Gastrocnemius medialis (tissue), 4 donors: ENCODE data around the gene UBE2D4. TPM values are rescaled to one million over a fixed set of nuclear protein-coding genes. Genes with fewer than 3 reads are reported as not detected.
A peak's percentile ranks its signal among the peaks of the same experiment; 100 is the strongest.

Experiments used
- ATAC-seq, 2 donors: fragments of 150-250 bp; one replicate each; pipeline ENCODE4 v1.9.1; 2016
- DNase-seq, 2 donors: peaks; one replicate each; pipeline ENCODE4 v3.0.0-alpha.2; 2019
- H3K27ac ChIP-seq, 4 donors: fragments of 200-600 bp; sonication (generic); 1 replicate in 1 of 4; 2 replicates in 3 of 4; pipeline ENCODE4 v1.5.1; 2016 to 2018; ENCODE audit warnings: mild to moderate bottlenecking in 2 of 4, moderate library complexity in 1 of 4
- H3K27me3 ChIP-seq, 3 donors: fragments of 200-600 bp; sonication (generic) in 2 of 3; 1 replicate in 1 of 3; 2 replicates in 2 of 3; pipeline versions ENCODE4 v1.5.1 to v1.6.0; 2016 to 2019; ENCODE audit warnings: mild to moderate bottlenecking in 1 of 3, moderate library complexity in 1 of 3
- H3K36me3 ChIP-seq, 2 donors: fragments of 200-600 bp; sonication (generic) in 1 of 2; one replicate each; pipeline ENCODE4 v1.5.1; 2017 to 2018
- H3K4me1 ChIP-seq, 2 donors: fragments of 200-600 bp; sonication (generic) in 1 of 2; one replicate each; pipeline ENCODE4 v1.5.1; 2016 to 2017; ENCODE audit warnings: mild to moderate bottlenecking in 2 of 2
- H3K4me3 ChIP-seq, 4 donors: fragments of 200-600 bp; sonication (generic) in 3 of 4; 1 replicate in 1 of 4; 2 replicates in 3 of 4; pipeline ENCODE4 v1.5.1; 2016 to 2019; ENCODE audit warnings: mild to moderate bottlenecking in 2 of 4
- H3K9me3 ChIP-seq, 3 donors: fragments of 200-600 bp; sonication (generic) in 2 of 3; 1 replicate in 1 of 3; 2 replicates in 2 of 3; pipeline ENCODE4 v1.5.1; 2016 to 2019
- POLR2A ChIP-seq, 2 donors: fragments of 450-650 bp; IDR thresholded peaks; one replicate each; pipeline ENCODE4 v1.6.1; 2017; ENCODE audit warnings: antibody characterized with exemption in 2 of 2, mild to moderate bottlenecking in 2 of 2, moderate library complexity in 2 of 2
- in situ Hi-C, 4 donors: fragments of 200-750 bp; cut with MboI; loops; one replicate each; pipeline versions ENCODE4 v1.15.0 to v1.8.0; 2017; ENCODE audit warnings: low sequenced_read_pairs in 4 of 4
- intact Hi-C: fragments of 100-400 bp; cut with DNase I; formaldehyde crosslinking; loops from one replicate; pipeline ENCODE4 v1.15.1; 2023; ENCODE audit warnings: low total_unique reads
- total RNA-seq, 4 donors: library from RNA; depleted of rRNA; stranded (reverse); fragments of >200 nt; gene quantifications; one replicate each; pipeline versions ENCODE4 v1.1.0 to v1.2.3, GENCODE V29; 2016
- TF ChIP-seq, protein P1 (sequence below), 5 experiments: fragments of 450-650 bp in 3 of 5; fragments of 200-600 bp in 2 of 5; sonication (generic) in 2 of 5; IDR thresholded peaks in 4 of 5; conservative IDR thresholded peaks in 1 of 5; 1 replicate in 4 of 5; 2 replicates in 1 of 5; pipeline ENCODE4 v1.5.1; 2016 to 2019; ENCODE audit warnings: antibody characterized with exemption in 5 of 5, mild to moderate bottlenecking in 3 of 5, moderate library complexity in 3 of 5

The UBE2D4 gene
- total RNA-seq, 4 donors from 2014 or later = 71.0 to 116 (median 105) TPM

DNA sequence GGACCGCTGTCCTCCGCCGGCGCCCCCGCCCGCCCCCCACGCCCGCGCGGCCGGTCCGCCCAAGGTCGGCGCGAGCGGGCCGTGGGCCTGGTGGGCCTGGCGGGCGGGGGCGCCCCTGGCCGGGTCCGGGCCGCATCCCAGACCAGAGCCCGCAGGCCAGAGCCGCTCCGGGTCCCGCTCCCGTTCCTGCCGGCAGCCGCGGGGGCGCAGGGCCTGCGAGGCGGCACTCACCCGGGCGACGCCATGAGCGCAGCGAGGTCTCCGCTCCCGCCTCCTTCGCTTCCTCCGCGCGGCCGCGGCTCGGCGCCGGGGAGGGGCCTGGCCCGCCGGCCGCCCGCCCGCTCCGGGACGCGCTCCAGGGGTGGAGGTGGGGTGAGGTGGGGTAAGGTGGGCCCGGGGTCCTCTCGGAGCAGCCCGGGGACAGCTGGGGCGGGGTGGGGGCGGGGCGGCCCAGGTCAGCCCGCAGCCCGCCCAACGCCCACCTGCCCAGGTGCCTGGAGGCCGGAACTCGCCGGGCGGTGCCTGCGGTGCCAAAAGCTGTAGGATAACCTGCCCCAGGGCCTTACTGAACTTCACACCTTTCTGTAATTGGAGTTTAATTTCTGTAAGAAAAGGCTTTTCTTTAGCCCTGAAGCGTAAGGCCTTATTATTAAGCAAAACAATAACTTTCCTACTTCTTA is 19.8 kb upstream of the UBE2D4 start, which contains the start of gene URGCP:
TSS of gene URGCP (minus strand) at position 266 of the 680 bp plus-strand sequence. CDS start at position 245, 21 bp downstream.
- Histone ChIP-seq H3K4me1 (peaks cover 36 to 40% of the 10 kb centered on the region in 2 donors), H3K36me3 (no peaks in the 10 kb centered on the region), H3K27me3 (no peaks in the 10 kb centered on the region), H3K4me3 (peak within 1 kb of the TSS; percentile 65 to 78 (median 70)), H3K27ac (peak within 1 kb of the TSS; percentile 72 to 89 (median 77)), H3K9me3 (no peaks in the 10 kb centered on the region)
- no peak for TF ChIP-seq POLR2A (IDR thresholded peaks at IDR 0.05)
- TF ChIP-seq, protein P1, sequence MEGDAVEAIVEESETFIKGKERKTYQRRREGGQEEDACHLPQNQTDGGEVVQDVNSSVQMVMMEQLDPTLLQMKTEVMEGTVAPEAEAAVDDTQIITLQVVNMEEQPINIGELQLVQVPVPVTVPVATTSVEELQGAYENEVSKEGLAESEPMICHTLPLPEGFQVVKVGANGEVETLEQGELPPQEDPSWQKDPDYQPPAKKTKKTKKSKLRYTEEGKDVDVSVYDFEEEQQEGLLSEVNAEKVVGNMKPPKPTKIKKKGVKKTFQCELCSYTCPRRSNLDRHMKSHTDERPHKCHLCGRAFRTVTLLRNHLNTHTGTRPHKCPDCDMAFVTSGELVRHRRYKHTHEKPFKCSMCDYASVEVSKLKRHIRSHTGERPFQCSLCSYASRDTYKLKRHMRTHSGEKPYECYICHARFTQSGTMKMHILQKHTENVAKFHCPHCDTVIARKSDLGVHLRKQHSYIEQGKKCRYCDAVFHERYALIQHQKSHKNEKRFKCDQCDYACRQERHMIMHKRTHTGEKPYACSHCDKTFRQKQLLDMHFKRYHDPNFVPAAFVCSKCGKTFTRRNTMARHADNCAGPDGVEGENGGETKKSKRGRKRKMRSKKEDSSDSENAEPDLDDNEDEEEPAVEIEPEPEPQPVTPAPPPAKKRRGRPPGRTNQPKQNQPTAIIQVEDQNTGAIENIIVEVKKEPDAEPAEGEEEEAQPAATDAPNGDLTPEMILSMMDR (IDR thresholded peaks at IDR 0.05 in 4 of 5, conservative IDR thresholded peaks at IDR 0.05 in 1 of 5) = no peak
- in situ Hi-C loops (no loop called here), intact Hi-C loops (loop anchor here (2.0 kb wide), 1 partner anchor 20 kb away; the partner anchor contains the start of gene UBE2D4)
- DNase-seq = peak in 1 of 2 donors; percentile 24
- ATAC-seq = peak; percentile 77 to 79

DNA sequence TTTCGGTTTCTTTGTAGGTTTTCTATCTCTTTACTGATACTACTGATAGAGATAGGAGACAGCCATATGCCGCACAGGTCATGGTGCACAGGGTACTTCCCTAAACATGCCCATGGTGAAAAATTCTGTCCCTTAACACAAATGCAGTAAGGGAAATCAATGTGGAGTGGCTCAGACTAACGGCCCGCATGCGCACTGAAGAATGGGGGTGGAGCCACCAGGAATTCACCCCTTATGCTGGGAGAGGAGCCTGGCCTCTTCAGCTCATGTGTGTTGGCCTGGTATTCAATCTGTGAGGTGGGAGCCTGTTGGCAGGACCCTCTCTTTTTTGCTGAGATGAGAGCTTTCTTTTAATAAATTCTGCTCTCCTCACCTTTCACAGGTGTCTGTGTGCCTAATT is 11.4 kb upstream of the UBE2D4 start:
- ATAC-seq (no peak), DNase-seq (no peak)
- H3K9me3 ChIP-seq = no peaks in the 10 kb centered on the region
- intact Hi-C loops (no loop called here), in situ Hi-C loops (no loop called here)
- TF ChIP-seq POLR2A (IDR thresholded peaks at IDR 0.05) = no peak
- TF ChIP-seq, protein P1 (IDR thresholded peaks at IDR 0.05 in 4 of 5, conservative IDR thresholded peaks at IDR 0.05 in 1 of 5) = no peak
- no peaks in the 10 kb centered on the region for H3K27me3 ChIP-seq
- no peaks in the 10 kb centered on the region for H3K4me1 ChIP-seq
- no peak overlapping the region for H3K4me3 ChIP-seq
- no peak overlapping the region for H3K27ac ChIP-seq
- H3K36me3 ChIP-seq = no peaks in the 10 kb centered on the region

DNA sequence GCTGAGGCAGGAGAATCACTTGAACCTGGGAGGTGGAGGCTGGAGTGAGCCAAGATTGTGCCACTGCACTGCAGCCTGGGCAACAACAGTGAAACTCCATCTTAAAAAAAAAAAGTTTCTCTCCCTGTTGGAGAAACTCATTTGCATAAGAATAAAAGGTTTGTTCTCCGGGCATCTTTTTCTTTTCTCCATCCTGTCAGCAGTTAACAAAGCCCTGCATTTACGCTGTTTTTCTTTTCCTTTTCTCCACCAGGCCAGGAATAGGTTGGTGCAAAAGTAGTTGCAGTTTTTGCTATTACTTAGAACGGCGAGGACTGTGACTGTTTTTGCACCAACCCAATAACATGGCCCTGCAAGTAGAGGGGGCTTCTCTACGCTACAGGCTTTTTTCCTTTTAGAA is 10.3 kb upstream of the UBE2D4 start:
- ATAC-seq = no peak

DNA sequence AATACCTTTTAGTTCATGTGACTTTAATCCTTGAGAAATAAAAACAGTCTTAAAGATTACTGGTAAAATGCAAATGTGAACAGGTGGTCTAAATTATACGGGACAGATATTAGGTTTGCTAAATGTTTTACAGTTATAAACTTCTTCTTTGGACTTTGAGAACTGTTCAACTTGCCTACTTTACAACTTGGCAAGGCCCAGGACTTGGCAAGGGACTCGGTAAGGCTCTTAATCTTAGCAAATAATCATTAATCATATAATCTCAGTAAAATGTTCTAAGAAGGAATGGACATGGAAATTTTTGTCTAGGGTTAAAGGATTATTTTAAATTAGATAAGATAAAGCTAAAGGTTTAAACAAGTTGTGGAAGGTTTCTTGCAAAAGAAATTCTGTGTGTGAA is 4.8 kb upstream of the UBE2D4 start:
- Histone ChIP-seq H3K36me3 (no peaks in the 10 kb centered on the region), H3K4me3 (no peak overlapping the region), H3K4me1 (peaks cover 7 to 10% of the 10 kb centered on the region in 2 donors), H3K9me3 (no peaks in the 10 kb centered on the region), H3K27me3 (no peaks in the 10 kb centered on the region), H3K27ac (no peak overlapping the region)
- in situ Hi-C loops = no loop called here
- no peak for ATAC-seq
- TF ChIP-seq, protein P1 (IDR thresholded peaks at IDR 0.05 in 4 of 5, conservative IDR thresholded peaks at IDR 0.05 in 1 of 5) = no peak
- no peak for TF ChIP-seq POLR2A (IDR thresholded peaks at IDR 0.05)
- DNase-seq = no peak
- intact Hi-C loops = no loop called here

More for the DNA sequence above, 10.3 kb upstream of the UBE2D4 start:
- TF ChIP-seq, protein P1 (IDR thresholded peaks at IDR 0.05 in 4 of 5, conservative IDR thresholded peaks at IDR 0.05 in 1 of 5) = no peak
- Histone ChIP-seq H3K36me3 (no peaks in the 10 kb centered on the region), H3K4me1 (no peaks in the 10 kb centered on the region), H3K27me3 (no peaks in the 10 kb centered on the region), H3K4me3 (no peak overlapping the region), H3K9me3 (no peaks in the 10 kb centered on the region), H3K27ac (no peak overlapping the region)
- intact Hi-C loops = no loop called here
- in situ Hi-C loops = no loop called here
- no peak for DNase-seq
